ENCODE data around the gene OR52E1. TPM values are rescaled to one million over a fixed set of nuclear protein-coding genes. Genes with fewer than 3 reads are reported as not detected.

OR52E1 gene
- total RNA-seq, 1 experiment from 2014 or later: not detected

GRCh38 chr11:5042091-5042490 lies 27.3 kb upstream of the OR52E1 start:
- no peaks in the 10 kb centered on the region for H3F3A ChIP-seq (ENCODE audit: low read length, unreplicated experiment)
- ChIA-PET CTCF (no interaction called here), POLR2A (ENCODE audit: unreplicated experiment) (no interaction called here)
- intact Hi-C loops (cut with micrococcal nuclease): no loop called here
- ATAC-seq (no peak), DNase-seq (no peak)
- no peaks in the 10 kb centered on the region for H3K27me3 ChIP-seq (ENCODE audit: low read length)
- no peaks in the 10 kb centered on the region for H3K9me3 ChIP-seq (ENCODE audit: low read length)
- H3K9ac ChIP-seq (ENCODE audit: low read length): no peak overlapping the region
- TF ChIP-seq CTCF (conservative IDR thresholded peaks at IDR 0.05; ENCODE audit: low read depth, low read length) (no peak), EZH2 (IDR thresholded peaks at IDR 0.05; ENCODE audit: low read length, unreplicated experiment) (no peak), EZH2phosphoT487 (IDR thresholded peaks at IDR 0.05; ENCODE audit: borderline replicate concordance, low read length) (no peak)
- BruUV-seq (replicated peaks): no TSS peak
- no peaks in the 10 kb centered on the region for H3K36me3 ChIP-seq (ENCODE audit: low read depth, low read length)
- no peak overlapping the region for H3K4me3 ChIP-seq (ENCODE audit: low read length)
- no peaks in the 10 kb centered on the region for H3K4me1 ChIP-seq (ENCODE audit: insufficient read depth, low read length)
- no peaks in the 10 kb centered on the region for H3K9me2 ChIP-seq (replicated peaks; ENCODE audit: low read length)
- no peaks in the 10 kb centered on the region for H3K79me2 ChIP-seq (ENCODE audit: low read length)
- no peaks in the 10 kb centered on the region for H4K20me1 ChIP-seq (ENCODE audit: low read length)
- no peak overlapping the region for H2AFZ ChIP-seq (ENCODE audit: low read length)
- H3K27ac ChIP-seq (ENCODE audit: low read length): no peak overlapping the region
- H3K4me2 ChIP-seq (ENCODE audit: low read length): no peak overlapping the region

- Histone ChIP-seq H3K4me2 (ENCODE audit: low read length) (no peak overlapping the region), H3K27ac (ENCODE audit: low read length) (no peak overlapping the region), H3F3A (ENCODE audit: low read length, unreplicated experiment) (no peaks in the 10 kb centered on the region), H3K9me2 (replicated peaks; ENCODE audit: low read length) (no peaks in the 10 kb centered on the region), H3K4me1 (ENCODE audit: insufficient read depth, low read length) (no peaks in the 10 kb centered on the region), H2AFZ (ENCODE audit: low read length) (no peak overlapping the region), H3K79me2 (ENCODE audit: low read length) (no peaks in the 10 kb centered on the region), H3K9me3 (ENCODE audit: low read length) (no peaks in the 10 kb centered on the region), H4K20me1 (ENCODE audit: low read length) (no peaks in the 10 kb centered on the region), H3K4me3 (ENCODE audit: low read length) (no peak overlapping the region), H3K27me3 (ENCODE audit: low read length) (no peaks in the 10 kb centered on the region), H3K36me3 (ENCODE audit: low read depth, low read length) (no peaks in the 10 kb centered on the region), H3K9ac (ENCODE audit: low read length) (no peak overlapping the region)
- BruUV-seq (replicated peaks): no TSS peak
- POLR2A ChIA-PET (ENCODE audit: unreplicated experiment): no interaction called here
- no peak for TF ChIP-seq CTCF (conservative IDR thresholded peaks at IDR 0.05; ENCODE audit: low read depth, low read length)
- TF ChIP-seq EZH2phosphoT487 (IDR thresholded peaks at IDR 0.05; ENCODE audit: borderline replicate concordance, low read length): no peak
- no peak for TF ChIP-seq EZH2 (IDR thresholded peaks at IDR 0.05; ENCODE audit: low read length, unreplicated experiment)
- DNase-seq: no peak
- intact Hi-C loops (cut with micrococcal nuclease): no loop called here
- ATAC-seq: no peak
- CTCF ChIA-PET: no interaction called here
Measured at GRCh38 chr11:5043380-5043779, 26.0 kb upstream of the OR52E1 start.

GRCh38 chr11:5046226-5046625 lies 23.1 kb upstream of the OR52E1 start, which contains the start of gene OR52J3:
OR52J3 (plus strand) TSS chr11:5046526; CDS start chr11:5046526, 0 bp downstream.
- intact Hi-C loops (cut with micrococcal nuclease): no loop called here

More at GRCh38 chr11:5046226-5046625, 23.1 kb upstream of the OR52E1 start, which contains the start of gene OR52J3:
- no peaks in the 10 kb centered on the region for H4K20me1 ChIP-seq (ENCODE audit: low read length)
- no TSS peak for BruUV-seq (replicated peaks)
- H3K79me2 ChIP-seq (ENCODE audit: low read length): no peaks in the 10 kb centered on the region
- H3K9ac ChIP-seq (ENCODE audit: low read length): no peak within 1 kb of the TSS
- POLR2A ChIA-PET (ENCODE audit: unreplicated experiment): no interaction called here
- H3K4me3 ChIP-seq (ENCODE audit: low read length): no peak within 1 kb of the TSS
- H2AFZ ChIP-seq (ENCODE audit: low read length): no peak within 1 kb of the TSS
- H3F3A ChIP-seq (ENCODE audit: low read length, unreplicated experiment): no peaks in the 10 kb centered on the region
- no peaks in the 10 kb centered on the region for H3K9me2 ChIP-seq (replicated peaks; ENCODE audit: low read length)
- H3K4me2 ChIP-seq (ENCODE audit: low read length): no peak within 1 kb of the TSS
- no peak for ATAC-seq
- H3K27ac ChIP-seq (ENCODE audit: low read length): no peak within 1 kb of the TSS
- H3K27me3 ChIP-seq (ENCODE audit: low read length): no peaks in the 10 kb centered on the region
- TF ChIP-seq CTCF (conservative IDR thresholded peaks at IDR 0.05; ENCODE audit: low read depth, low read length) (no peak), EZH2phosphoT487 (IDR thresholded peaks at IDR 0.05; ENCODE audit: borderline replicate concordance, low read length) (no peak), EZH2 (IDR thresholded peaks at IDR 0.05; ENCODE audit: low read length, unreplicated experiment) (no peak)
- no peaks in the 10 kb centered on the region for H3K4me1 ChIP-seq (ENCODE audit: insufficient read depth, low read length)
- no peaks in the 10 kb centered on the region for H3K36me3 ChIP-seq (ENCODE audit: low read depth, low read length)
- CTCF ChIA-PET: no interaction called here
- no peak for DNase-seq
- H3K9me3 ChIP-seq (ENCODE audit: low read length): no peaks in the 10 kb centered on the region
